ENCODE measurements around the gene KAZALD1. TPM values are rescaled to one million over a fixed set of nuclear protein-coding genes. Genes with fewer than 3 reads are reported as not detected.

Gene KAZALD1
- total RNA-seq, 1 donor from 2014 or later = 1.3 TPM

- H3K4me1 Mint-ChIP-seq (ENCODE audit: low read depth) = peaks cover 13% of the 10 kb centered on the region
- no peak overlapping the region for H3K27ac Mint-ChIP-seq
- H3K27me3 Mint-ChIP-seq = peaks cover 79% of the 10 kb centered on the region
- H3K36me3 Mint-ChIP-seq (ENCODE audit: insufficient read depth) = no peaks in the 10 kb centered on the region
- H3K4me3 Mint-ChIP-seq (ENCODE audit: low read depth) = no peak overlapping the region
- H3K9me3 Mint-ChIP-seq (ENCODE audit: low read depth) = no peaks in the 10 kb centered on the region
- no peak for TF ChIP-seq CTCF (IDR thresholded peaks at IDR 0.05; ENCODE audit: unreplicated experiment)
- no peak for DNase-seq (ENCODE audit: low spot score, unreplicated experiment)
Measured at GRCh38 chr10:101092881-101093354, 31.1 kb downstream of the KAZALD1 start.

- Mint-ChIP-seq H3K27me3 (peaks cover 74% of the 10 kb centered on the region), H3K4me1 (ENCODE audit: low read depth) (peaks cover 13% of the 10 kb centered on the region), H3K4me3 (ENCODE audit: low read depth) (no peak overlapping the region), H3K27ac (no peak overlapping the region), H3K36me3 (ENCODE audit: insufficient read depth) (no peaks in the 10 kb centered on the region), H3K9me3 (ENCODE audit: low read depth) (no peaks in the 10 kb centered on the region)
- DNase-seq (ENCODE audit: low spot score, unreplicated experiment) = no peak
- TF ChIP-seq CTCF (IDR thresholded peaks at IDR 0.05; ENCODE audit: unreplicated experiment) = no peak
Measured at GRCh38 chr10:101094121-101094879, 32.5 kb downstream of the KAZALD1 start.

- no peak for TF ChIP-seq CTCF (IDR thresholded peaks at IDR 0.05; ENCODE audit: unreplicated experiment)
- Mint-ChIP-seq H3K27ac (no peak overlapping the region), H3K4me3 (ENCODE audit: low read depth) (no peak overlapping the region), H3K27me3 (peaks cover 78% of the 10 kb centered on the region), H3K9me3 (ENCODE audit: low read depth) (no peaks in the 10 kb centered on the region), H3K36me3 (ENCODE audit: insufficient read depth) (no peaks in the 10 kb centered on the region), H3K4me1 (ENCODE audit: low read depth) (peaks cover 13% of the 10 kb centered on the region)
- no peak for DNase-seq (ENCODE audit: low spot score, unreplicated experiment)
Measured at GRCh38 chr10:101095004-101095403, 33.2 kb downstream of the KAZALD1 start.

- Mint-ChIP-seq H3K9me3 (ENCODE audit: low read depth) (no peaks in the 10 kb centered on the region), H3K36me3 (ENCODE audit: insufficient read depth) (no peaks in the 10 kb centered on the region), H3K4me1 (ENCODE audit: low read depth) (peaks cover 13% of the 10 kb centered on the region), H3K27ac (no peak overlapping the region), H3K4me3 (ENCODE audit: low read depth) (no peak overlapping the region), H3K27me3 (peaks cover 78% of the 10 kb centered on the region)
- peak; percentile 76 for DNase-seq (ENCODE audit: low spot score, unreplicated experiment)
- peak; percentile 81 for TF ChIP-seq CTCF (IDR thresholded peaks at IDR 0.05; ENCODE audit: unreplicated experiment)
Measured at GRCh38 chr10:101095550-101096213, 33.9 kb downstream of the KAZALD1 start.

GRCh38 chr10:101096378-101096777 is 34.6 kb downstream of the KAZALD1 start:
- no peak for DNase-seq (ENCODE audit: low spot score, unreplicated experiment)
- Mint-ChIP-seq H3K4me3 (ENCODE audit: low read depth) (no peak overlapping the region), H3K36me3 (ENCODE audit: insufficient read depth) (no peaks in the 10 kb centered on the region), H3K27ac (no peak overlapping the region), H3K9me3 (ENCODE audit: low read depth) (no peaks in the 10 kb centered on the region), H3K4me1 (ENCODE audit: low read depth) (peaks cover 13% of the 10 kb centered on the region), H3K27me3 (peaks cover 76% of the 10 kb centered on the region)
- no peak for TF ChIP-seq CTCF (IDR thresholded peaks at IDR 0.05; ENCODE audit: unreplicated experiment)

Data from progenitor cell of endocrine pancreas (in vitro differentiated cells).